ENCODE results near the gene DZANK1. TPM values are rescaled to one million over a fixed set of nuclear protein-coding genes. Genes with fewer than 3 reads are reported as not detected.

The DZANK1 gene
- total and polyA plus RNA-seq, 9 of the 15 experiments (the other 6 are each of a cell fraction or from before 2014, with no cell fraction given) = 0.04 to 0.18 (median 0.11) TPM; not detected in 2

GRCh38 chr20:18404172-18404571, 62.7 kb downstream of the DZANK1 start:
- no peaks in the 10 kb centered on the region for H3K4me1 ChIP-seq (replicated peaks in 1 of 2; ENCODE audit: control insufficient read depth in 2 of 2, insufficient read depth in 2 of 2, low read length in 2 of 2)
- no peaks in the 10 kb centered on the region for H3K79me2 ChIP-seq (ENCODE audit: control insufficient read depth, insufficient read depth, low read length)
- no peak overlapping the region for H3K9ac ChIP-seq (ENCODE audit: insufficient read depth in 1 of 2, low read depth in 2 of 2, low read length in 2 of 2)
- FAIRE-seq (no peak), ATAC-seq (no peak), DNase-seq (ENCODE audit: extremely low read depth in 1 of 4, low spot score in 3 of 4) (no peak)
- ChIA-PET POLR2A (no interaction called here), CTCF (ENCODE audit: low intra/inter-chr PET ratio) (no interaction called here)
- TF ChIP-seq ZBTB7A (IDR thresholded peaks at IDR 0.05; ENCODE audit: borderline replicate concordance, control insufficient read depth, low read depth, low read length) (no peak), ZNF740 (CRISPR knock-in tag; IDR thresholded peaks at IDR 0.05) (no peak), ZNF740 (tag; IDR thresholded peaks at IDR 0.05) (no peak), ATF4 (CRISPR knock-in tag; IDR thresholded peaks at IDR 0.05) (no peak), NR2F6 (CRISPR knock-in tag; IDR thresholded peaks at IDR 0.05) (no peak), NFIC (IDR thresholded peaks at IDR 0.05) (no peak), FIP1L1 (IDR thresholded peaks at IDR 0.05; ENCODE audit: low read depth, low read length, poor library complexity, severe bottlenecking) (no peak), ZFP36 (IDR thresholded peaks at IDR 0.05; ENCODE audit: low read depth, low read length, partially characterized antibody) (no peak), POLR2AphosphoS5 (IDR thresholded peaks at IDR 0.05; ENCODE audit: control insufficient read depth, insufficient read depth, low read depth, low read length) (no peak), KDM5B (IDR thresholded peaks at IDR 0.05; ENCODE audit: insufficient replicate concordance, low read depth, low read length) (no peak), ZNF133 (CRISPR knock-in tag; IDR thresholded peaks at IDR 0.05) (no peak), HMGXB4 (CRISPR knock-in tag; IDR thresholded peaks at IDR 0.05) (no peak), KDM4B (IDR thresholded peaks at IDR 0.05; ENCODE audit: borderline replicate concordance in 2 of 2, low read depth in 1 of 2) (no peak)
- intact Hi-C loops (cut with micrococcal nuclease) = no loop called here
- 5% methylated on average over 2 of the region's 2 CpGs for WGBS (ENCODE audit: insufficient coverage, low coverage, missing lambda C conversion rate)
- no peaks in the 10 kb centered on the region for H3K36me3 ChIP-seq (ENCODE audit: control insufficient read depth, insufficient read depth, low read length)
- no peaks in the 10 kb centered on the region for H4K20me1 ChIP-seq (replicated peaks; ENCODE audit: control insufficient read depth, insufficient read depth, low read length)
- in situ Hi-C loops (cut with MboI) = no loop called here
- H3K9me1 ChIP-seq (ENCODE audit: control insufficient read depth, insufficient read depth, low read length) = no peaks in the 10 kb centered on the region
- BruUV-seq (replicated peaks) = no TSS peak
- no peak overlapping the region for H3K4me2 ChIP-seq (ENCODE audit: insufficient read depth, low read length)
- H3K27ac ChIP-seq (ENCODE audit: extremely low read depth, low read depth, low read length) = no peak overlapping the region
- no peaks in the 10 kb centered on the region for H3K9me3 ChIP-seq (replicated peaks; ENCODE audit: control insufficient read depth, insufficient read depth, low read depth, low read length)
- H3K27me3 ChIP-seq (ENCODE audit: control insufficient read depth in 2 of 2, insufficient read depth in 2 of 2, low read length in 2 of 2) = peaks cover 0 to 12% of the 10 kb centered on the region in 2 experiments; a peak in 2 of 5 replicates
- no peak overlapping the region for H3K4me3 ChIP-seq
- no peak overlapping the region for H2AFZ ChIP-seq (ENCODE audit: low read depth, low read length)
